GM12878 (cell line): ENCODE data around the gene SLC25A15. TPM values are rescaled to one million over a fixed set of nuclear protein-coding genes. Genes with fewer than 3 reads are reported as not detected.

Experiments used
- ATAC-seq: fragments of 200-7000 bp; cut with Tn5 transposase; 3 replicates; pipeline ENCODE4 v1.9.1; 2020; ENCODE audit warnings: mild to moderate bottlenecking, moderate library complexity
- BruUV-seq: library from RNA; stranded (reverse); fragments of 400-500 nt; replicated peaks from 2 replicates; lab custom pipeline; 2021; lab: Mats Ljungman, UMichigan
- CTCF ChIA-PET: fragments of 300-600 bp; sonication (Branson Sonifier 250); formaldehyde crosslinking; extraction: SDS; loops from one replicate; lab custom pipeline; 2021; ENCODE audit warnings: inconsistent platforms; lab: Yijun Ruan, JAX
- POLR2A ChIA-PET: fragments of 350-600 bp; formaldehyde crosslinking; extraction: SDS; loops from one replicate; lab custom pipeline; 2021; ENCODE audit warnings: inconsistent platforms; lab: Charles Lee
- RAD21 ChIA-PET: fragments of 300-600 bp; sonication (Branson Sonifier 250); formaldehyde crosslinking; loops from one replicate; lab custom pipeline; 2023; ENCODE audit warnings: antibody characterized with exemption; ENCODE audit not compliant: unreplicated experiment; lab: Charles Lee
- SMC1A ChIA-PET: fragments of 300-600 bp; sonication (Branson Sonifier 250); formaldehyde crosslinking; loops from one replicate; lab custom pipeline; 2023; ENCODE audit not compliant: unreplicated experiment, uncharacterized antibody; lab: Charles Lee
- DNase-seq: peaks from one replicate; pipeline ENCODE4 v3.0.0-alpha.2; 2011; ENCODE audit warnings: low read depth, low spot score
- FAIRE-seq: peaks from 3 replicates; lab custom pipeline; 2011; peaks lifted over from hg19 to GRCh38; lab: Jason Lieb, UNC
- H2AFZ ChIP-seq: 2 replicates; pipeline ENCODE4 v1.6.0; 2011; ENCODE audit warnings: low read depth, low read length, control low read depth; ENCODE audit not compliant: control insufficient read depth
- H3K27ac ChIP-seq: 2 replicates; pipeline ENCODE4 v1.5.1; 2011; ENCODE audit warnings: control low read depth; ENCODE audit not compliant: control insufficient read depth, insufficient read depth
- H3K27me3 ChIP-seq, 2 experiments: replicated peaks in 1 of 2; 2 replicates each; pipeline versions ENCODE4 v1.6.0 to v1.6.1; 2011; ENCODE audit warnings: low read length in 1 of 2; ENCODE audit not compliant: control insufficient read depth in 2 of 2, insufficient read depth in 2 of 2
- H3K36me3 ChIP-seq, 2 experiments: 2 replicates each; pipeline ENCODE4 v1.5.1; 2011; ENCODE audit warnings: low read length in 1 of 2; ENCODE audit not compliant: control insufficient read depth in 2 of 2, insufficient read depth in 2 of 2
- H3K4me1 ChIP-seq: 2 replicates; pipeline ENCODE4 v1.6.1; 2011; ENCODE audit warnings: mild to moderate bottlenecking, low read length, moderate library complexity, mixed read lengths; ENCODE audit not compliant: control insufficient read depth, insufficient read depth
- H3K4me2 ChIP-seq: 2 replicates; pipeline ENCODE4 v1.6.0; 2011; ENCODE audit warnings: control low read depth; ENCODE audit not compliant: control insufficient read depth, insufficient read depth
- H3K4me3 ChIP-seq: fragments of 200-600 bp; sonication (generic); 2 replicates; pipeline ENCODE4 v1.5.1; 2016
- H3K79me2 ChIP-seq: 2 replicates; pipeline ENCODE4 v1.6.0; 2011; ENCODE audit warnings: low read length; ENCODE audit not compliant: control insufficient read depth, insufficient read depth
- H3K9ac ChIP-seq: 2 replicates; pipeline ENCODE4 v1.8.0; 2011; ENCODE audit warnings: low read length, control low read depth, mixed read lengths; ENCODE audit not compliant: control insufficient read depth, insufficient read depth
- H3K9me3 ChIP-seq: replicated peaks from 3 replicates; pipeline ENCODE4 v1.5.1; 2011; ENCODE audit warnings: mild to moderate bottlenecking, low read length; ENCODE audit not compliant: control insufficient read depth, insufficient read depth
- H4K20me1 ChIP-seq: 2 replicates; pipeline ENCODE4 v1.6.0; 2011; ENCODE audit not compliant: control insufficient read depth, insufficient read depth
- BACH1 ChIP-seq: fragments of 450-650 bp; IDR thresholded peaks from 2 replicates; pipeline ENCODE4 v1.6.1; 2017; ENCODE audit warnings: mild to moderate bottlenecking, borderline replicate concordance
- BRCA1 ChIP-seq: IDR thresholded peaks from 2 replicates; pipeline ENCODE4 v1.6.1; 2011; ENCODE audit warnings: low read depth, low read length, improper control_type of control experiment
- CEBPB ChIP-seq, 2 experiments: fragments of 150-350 bp in 1 of 2; IDR thresholded peaks; 2 replicates each; pipeline ENCODE4 v1.6.1; 2012 to 2014; ENCODE audit warnings: low read depth in 2 of 2, low read length in 2 of 2, borderline replicate concordance in 1 of 2, inconsistent platforms in 1 of 2
- ESRRA ChIP-seq: IDR thresholded peaks from 2 replicates; pipeline ENCODE4 v1.6.1; 2012; ENCODE audit warnings: mild to moderate bottlenecking, low read length, improper control_type of control experiment
- EZH2 ChIP-seq: IDR thresholded peaks from 2 replicates; pipeline ENCODE4 v1.6.1; 2012; ENCODE audit warnings: low read depth, mild to moderate bottlenecking, control low read depth, inconsistent platforms, low read length, borderline replicate concordance; ENCODE audit not compliant: control insufficient read depth
- HCFC1 ChIP-seq: fragments of 150-350 bp; IDR thresholded peaks from 2 replicates; pipeline ENCODE4 v1.6.1; 2014; ENCODE audit warnings: low read length
- HDAC6 ChIP-seq: fragments of 200-600 bp; sonication (generic); IDR thresholded peaks from one replicate; pipeline ENCODE4 v1.8.0; 2017; ENCODE audit warnings: antibody characterized with exemption; ENCODE audit not compliant: unreplicated experiment
- JUNB ChIP-seq: IDR thresholded peaks from 2 replicates; pipeline ENCODE4 v1.6.1; 2016; ENCODE audit warnings: antibody characterized with exemption, mild to moderate bottlenecking
- MEF2B ChIP-seq: fragments of 450-650 bp; IDR thresholded peaks from 2 replicates; pipeline ENCODE4 v1.6.1; 2018; ENCODE audit warnings: mild to moderate bottlenecking, moderate library complexity; ENCODE audit not compliant: partially characterized antibody, poor library complexity, severe bottlenecking
- MYC ChIP-seq: IDR thresholded peaks from 2 replicates; pipeline ENCODE4 v1.6.1; 2011; ENCODE audit warnings: mild to moderate bottlenecking, low read length, moderate library complexity, inconsistent platforms; ENCODE audit not compliant: insufficient read depth, insufficient replicate concordance, insufficient read length, severe bottlenecking
- NFXL1 ChIP-seq: fragments of 450-650 bp; IDR thresholded peaks from 2 replicates; pipeline ENCODE4 v1.6.1; 2017; ENCODE audit warnings: antibody characterized with exemption, mild to moderate bottlenecking, borderline replicate concordance
- NFYA ChIP-seq: IDR thresholded peaks from 2 replicates; pipeline ENCODE4 v1.6.1; 2011; ENCODE audit warnings: low read depth, mild to moderate bottlenecking, low read length, improper control_type of control experiment, borderline replicate concordance
- NKRF ChIP-seq: fragments of 450-650 bp; conservative IDR thresholded peaks from 2 replicates; pipeline ENCODE4 v1.6.1; 2017; ENCODE audit warnings: mild to moderate bottlenecking, moderate library complexity
- NR2C2 ChIP-seq: IDR thresholded peaks from 2 replicates; pipeline ENCODE4 v1.6.1; 2011; ENCODE audit warnings: borderline replicate concordance, low read depth; ENCODE audit not compliant: control insufficient read depth, insufficient read length
- RAD21 ChIP-seq: IDR thresholded peaks from 2 replicates; pipeline ENCODE4 v1.6.1; 2011; ENCODE audit warnings: mild to moderate bottlenecking, low read depth, low read length, moderate library complexity; ENCODE audit not compliant: insufficient read depth
- RUNX3 ChIP-seq: IDR thresholded peaks from 2 replicates; pipeline ENCODE4 v1.6.1; 2012; ENCODE audit warnings: low read length, inconsistent platforms
- SPI1 ChIP-seq: IDR thresholded peaks from 2 replicates; pipeline ENCODE4 v1.6.1; 2011; ENCODE audit warnings: low read depth, mild to moderate bottlenecking, low read length, moderate library complexity, borderline replicate concordance; ENCODE audit not compliant: insufficient read depth
- SREBF2 ChIP-seq: IDR thresholded peaks from 2 replicates; pipeline ENCODE4 v1.6.1; 2012; ENCODE audit warnings: mild to moderate bottlenecking, low read length
- SUPT20H ChIP-seq: IDR thresholded peaks from 2 replicates; pipeline ENCODE4 v1.6.1; 2011; ENCODE audit warnings: low read depth, mild to moderate bottlenecking, low read length, moderate library complexity, borderline replicate concordance; ENCODE audit not compliant: control insufficient read depth
- ZBTB33 ChIP-seq: fragments of 450-650 bp; IDR thresholded peaks from 2 replicates; pipeline ENCODE4 v1.6.1; 2017; ENCODE audit warnings: mild to moderate bottlenecking
- WGBS: methylation state at CpG from one replicate; pipeline ENCODE4 v1.1.6; 2016; ENCODE audit warnings: low lambda C conversion rate; ENCODE audit not compliant: insufficient replicate concordance, insufficient coverage; ENCODE audit errors: missing lambda C conversion rate; 5-methylcytosine and 5-hydroxymethylcytosine counted together
- in situ Hi-C: fragments of 300-500 bp; cut with MboI; formaldehyde crosslinking; loops from 9 replicates; pipeline ENCODE4 v1.14.3; 2018; ENCODE audit warnings: mixed read lengths
- intact Hi-C: fragments of 100-400 bp; cut with micrococcal nuclease; formaldehyde crosslinking; loops from one replicate; pipeline ENCODE4 v1.14.2; 2022; ENCODE audit not compliant: unreplicated experiment
- polyA plus RNA-seq, 11 experiments: library from polyadenylated mRNA; depleted of rRNA in 4 of 11; unstranded in 6 of 11; stranded (reverse) in 5 of 11; fragments of >200 nt; fragmentation: Nextera tagmentation in 4 of 11; fragmentation: Illumina TruSeq in 1 of 11; extraction: Ambion mirVana in 4 of 11; extraction: Trizol in 1 of 11; gene quantifications; 1 replicate in 1 of 11; 2 replicates in 10 of 11; pipeline versions ENCODE4 v1.2.1 to v1.2.3, GENCODE V29; 2011 to 2016; ENCODE audit warnings: inconsistent platforms in 2 of 11, missing spikeins in 2 of 11, low read depth in 1 of 11
- total RNA-seq, 4 experiments: library from RNA; depleted of rRNA in 3 of 4; stranded (reverse); fragments of >200 nt in 3 of 4; fragmentation: Illumina TruSeq in 1 of 4; extraction: Trizol in 1 of 4; gene quantifications; 2 replicates each; pipeline versions ENCODE4 v1.2.1 to v1.2.3, GENCODE V29; 2013 to 2021

The SLC25A15 gene
- total and polyA plus RNA-seq, 10 of the 15 experiments (the other 5 are each of a cell fraction or from before 2014, with no cell fraction given): 2.7 to 20.6 (median 15.0) TPM

DNA sequence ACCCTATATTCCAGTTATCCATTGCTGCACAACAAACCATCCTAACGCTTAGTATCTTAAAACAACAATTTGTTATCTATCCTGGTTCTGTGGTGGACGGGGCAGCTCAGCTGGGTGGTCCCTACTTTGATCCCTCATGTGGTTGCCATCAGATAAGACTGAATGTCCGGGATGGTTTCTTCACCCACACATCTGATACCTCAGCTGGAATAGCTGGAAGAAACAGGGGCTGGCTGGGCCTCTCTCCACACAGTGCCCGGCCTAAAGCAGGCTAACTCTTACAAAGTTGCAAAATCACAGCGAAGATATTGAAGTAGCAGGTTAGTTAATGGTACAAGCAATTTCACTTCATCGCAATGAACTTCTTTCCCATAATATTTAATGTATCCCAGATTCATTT lies 14.7 kb upstream of the SLC25A15 start:
- no peak overlapping the region for H3K27ac ChIP-seq
- no peak overlapping the region for H3K9ac ChIP-seq
- no peaks in the 10 kb centered on the region for H3K27me3 ChIP-seq
- ChIA-PET CTCF (interaction anchor here (0.5 to 1.9 kb wide), 5 partner anchors 37 to 717 kb away, joined by 3 to 6 read pairs (median 4); no protein-coding TSS in a partner anchor), SMC1A (interaction anchor here (2.1 kb wide), 1 partner anchor 106 kb away, joined by 7 read pairs; no protein-coding TSS in a partner anchor)
- peaks cover 14% of the 10 kb centered on the region for H3K79me2 ChIP-seq
- H3K4me3 ChIP-seq: no peak overlapping the region
- no peak for FAIRE-seq
- no peak overlapping the region for H2AFZ ChIP-seq
- intact Hi-C loops: loop anchor here (5.0 to 10.0 kb wide), 7 partner anchors 43 to 1087 kb away; partner anchors contain the start of gene FOXO1
- no peak for ATAC-seq
- TF ChIP-seq NKRF (no peak), JUNB (no peak), EZH2 (no peak), HDAC6 (no peak), SUPT20H (no peak), RUNX3 (no peak), MEF2B (no peak), NR2C2 (no peak), BACH1 (no peak), HCFC1 (no peak), NFYA (no peak), CEBPB (IDR thresholded peaks at IDR 0.05; ENCODE audit: borderline replicate concordance in 1 of 2, low read depth in 2 of 2, low read length in 2 of 2) (no peak), BRCA1 (no peak), RAD21 (no peak), SPI1 (no peak), ESRRA (no peak), SREBF2 (no peak), NFXL1 (no peak), ZBTB33 (no peak), MYC (no peak)
- TF ChIP-seq, all 136 proteins: peak for 0
- WGBS: 87% methylated on average over 6 of the region's 6 CpGs
- in situ Hi-C loops: loop anchor here (5.0 kb wide), 1 partner anchor 712 kb away; no protein-coding TSS in a partner anchor
- Histone ChIP-seq H3K9me3 (no peaks in the 10 kb centered on the region), H3K36me3 (no peaks in the 10 kb centered on the region), H4K20me1 (no peaks in the 10 kb centered on the region), H3K4me2 (no peak overlapping the region), H3K4me1 (peaks cover 11% of the 10 kb centered on the region)
- POLR2A ChIA-PET: no interaction called here
- no TSS peak for BruUV-seq
- no peak for DNase-seq
- RAD21 ChIA-PET: interaction anchor here (1.2 to 1.9 kb wide), 3 partner anchors 10 to 218 kb away, joined by 3 to 5 read pairs (median 3); partner anchors contain the start of gene SLC25A15
